Measurements from ENCODE around the gene FABP3.

Gene FABP3

DNA sequence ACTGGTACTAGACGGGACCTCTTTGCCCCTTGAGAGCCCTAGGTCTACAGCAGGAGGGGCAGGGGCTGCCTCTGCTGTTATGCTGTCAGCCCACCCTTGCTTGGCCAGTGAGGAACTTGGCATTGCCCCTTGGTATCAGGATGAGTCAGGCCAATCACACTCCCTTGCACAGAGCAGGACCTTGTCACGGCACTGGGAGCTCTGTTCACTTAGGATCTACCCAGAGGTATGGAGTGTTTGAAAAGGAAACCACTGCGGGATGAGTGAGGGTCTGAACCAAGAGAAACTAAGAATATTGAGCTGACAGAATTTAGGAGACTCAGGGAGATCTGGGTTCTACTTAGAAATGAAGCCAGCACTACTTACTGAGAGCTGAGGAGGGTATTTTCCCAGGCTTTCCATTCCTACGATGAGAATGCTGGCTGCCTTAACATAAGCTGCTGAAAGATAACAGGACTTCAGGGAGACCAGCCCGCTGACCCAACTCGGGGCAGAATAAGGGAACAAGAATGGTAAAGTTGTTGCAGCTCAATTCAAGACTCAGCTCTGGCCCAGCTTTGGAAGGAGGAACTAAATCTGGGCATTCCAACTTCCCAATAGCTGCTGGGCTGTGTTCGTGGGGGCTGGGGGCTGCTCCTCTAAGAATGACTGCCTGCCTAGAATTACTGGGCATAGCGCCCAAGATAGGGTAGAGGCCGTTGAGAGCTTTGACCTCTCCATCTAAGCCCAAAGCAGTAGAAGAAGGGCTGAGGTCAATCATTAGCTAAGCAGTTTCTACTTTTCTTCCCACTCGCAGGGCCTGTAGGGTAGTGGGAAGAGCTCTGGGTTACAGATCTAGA, 1.5 kb downstream of the FABP3 start:
- DNase-seq, result no peak

- no peak for DNase-seq
Measured at GRCh38 chr1:31370565-31370964, 2.3 kb downstream of the FABP3 start.

GRCh38 chr1:31370021-31370420, 2.9 kb downstream of the FABP3 start:
- no peak for DNase-seq

DNA sequence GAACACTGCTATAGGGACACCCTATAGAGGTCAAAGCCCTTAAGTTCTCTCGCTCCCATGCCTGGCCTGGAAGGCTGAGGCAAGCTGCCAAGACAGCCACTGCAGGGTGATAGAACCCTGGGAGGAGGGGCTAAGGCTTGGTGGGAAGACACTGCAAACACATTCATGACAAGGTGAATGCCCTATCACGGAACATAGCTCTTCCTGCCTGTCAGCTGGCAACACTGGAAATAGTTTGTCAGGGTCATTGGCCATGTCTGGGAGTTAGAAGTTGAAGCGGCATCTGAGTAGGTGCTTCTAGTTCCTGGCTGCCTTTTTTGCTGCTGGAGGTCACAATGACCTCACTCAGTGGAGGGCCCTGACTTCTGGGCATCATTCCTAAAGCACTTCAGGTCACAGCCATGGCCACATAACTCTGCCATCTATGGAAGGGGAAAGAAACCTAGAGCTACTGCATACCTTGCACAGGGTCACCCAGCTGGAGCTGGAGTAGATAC, 4.2 kb downstream of the FABP3 start:
- DNase-seq, result no peak

DNA sequence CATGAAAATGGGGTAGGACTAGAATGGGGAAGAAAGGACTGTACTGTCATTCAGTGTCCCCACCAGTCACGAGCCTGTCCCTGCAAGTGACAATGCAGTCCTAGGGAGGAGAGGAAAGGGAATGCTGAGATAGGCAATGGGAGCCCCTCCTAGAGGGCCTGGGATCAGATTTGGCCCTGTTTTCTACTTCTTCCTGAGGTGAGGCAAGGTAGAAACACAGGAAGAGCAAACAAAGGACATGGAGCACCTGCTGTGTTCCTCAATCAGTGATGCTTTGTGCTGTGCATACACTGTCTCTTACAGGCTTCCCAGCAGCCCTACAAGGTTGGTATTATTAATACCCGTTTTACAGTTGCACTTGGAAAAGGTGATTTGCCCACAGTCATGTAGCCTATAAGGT, 6.1 kb downstream of the FABP3 start:
- no peak for DNase-seq

DNA sequence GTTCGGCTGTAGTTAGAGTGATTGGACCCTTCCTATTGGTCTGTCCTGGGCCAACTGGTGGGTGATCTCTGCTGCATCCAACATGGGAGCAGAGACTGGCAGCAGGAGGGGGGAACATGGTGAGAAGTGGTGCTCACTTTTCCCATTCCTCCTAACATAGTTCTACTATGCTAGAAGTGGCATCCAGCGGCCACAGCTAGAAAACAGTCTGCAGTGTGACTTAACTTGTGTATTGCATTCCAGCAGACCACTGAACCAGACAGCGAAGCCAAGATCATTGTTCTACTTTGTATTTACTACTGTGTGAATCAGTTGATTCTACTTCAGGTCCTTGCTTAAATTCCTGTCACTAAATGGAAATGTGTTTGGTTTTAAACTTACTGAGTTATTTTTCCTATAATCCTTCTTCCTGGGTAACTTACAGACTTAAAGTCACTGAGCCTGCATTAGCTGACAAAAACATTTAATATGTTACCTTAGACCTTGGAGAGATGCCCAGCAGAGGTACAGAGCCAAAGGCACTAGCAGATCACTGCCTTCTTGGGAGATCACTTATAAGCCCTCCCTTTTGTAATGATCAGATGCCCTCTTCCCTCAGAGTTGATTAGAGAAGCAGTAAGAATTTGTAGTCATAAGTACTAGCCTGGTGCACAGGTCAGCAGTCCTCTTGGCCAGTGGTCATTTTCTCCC, 8.2 kb downstream of the FABP3 start:
- peak in 1 of 2 experiments; percentile 43 for DNase-seq

- DNase-seq, result no peak
Measured at GRCh38 chr1:31362032-31362431, 10.8 kb downstream of the FABP3 start.

- no peak for DNase-seq
Measured at GRCh38 chr1:31361607-31362006, 11.3 kb downstream of the FABP3 start.

GRCh38 chr1:31356427-31356826, 16.4 kb downstream of the FABP3 start:
- DNase-seq, result no peak

GRCh38 chr1:31354283-31354682, 18.6 kb downstream of the FABP3 start:
- DNase-seq, result no peak

GRCh38 chr1:31348449-31348848, 24.4 kb downstream of the FABP3 start:
- DNase-seq, result peak in 1 of 2 experiments; percentile 62

DNA sequence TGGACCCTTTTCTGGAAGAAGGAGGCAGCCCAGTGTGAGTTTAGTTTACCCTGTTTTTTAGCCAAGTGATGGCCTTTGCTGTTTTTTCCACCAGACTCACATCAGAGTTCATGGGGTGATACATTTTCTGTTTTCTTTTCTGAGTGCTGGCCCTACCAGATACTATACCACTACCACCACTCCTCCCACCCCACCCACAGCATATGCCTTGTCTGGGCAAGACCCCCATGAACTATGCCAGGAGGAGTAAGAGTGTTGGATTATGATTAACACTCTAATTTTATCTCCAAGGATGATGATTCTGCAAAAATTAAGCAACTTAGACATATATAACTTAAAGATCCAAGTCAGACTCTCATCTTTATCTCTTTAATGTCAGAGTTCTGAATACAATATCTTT, 26.1 kb downstream of the FABP3 start:
- no peak for DNase-seq

GRCh38 chr1:31345635-31346034, 27.2 kb downstream of the FABP3 start:
- no peak for DNase-seq

DNA sequence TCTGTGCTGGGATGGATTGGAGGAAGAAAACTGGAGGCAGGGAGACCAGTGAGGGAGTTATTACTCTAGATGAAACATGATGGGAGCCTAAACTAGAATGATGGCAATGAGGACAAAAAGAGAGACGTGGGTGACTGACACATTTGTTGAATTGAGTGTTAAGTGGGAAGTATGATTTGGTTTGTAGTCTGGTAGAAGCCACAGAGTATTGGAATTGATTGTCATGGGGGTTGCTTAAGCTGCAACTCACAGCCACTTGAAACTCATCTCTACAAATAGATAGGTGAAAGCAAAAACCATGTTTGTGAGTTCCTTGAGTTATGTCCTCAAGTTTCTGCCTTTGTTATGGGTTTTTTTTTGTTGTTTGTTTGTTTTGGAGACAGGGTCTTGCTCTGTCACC, 28.4 kb downstream of the FABP3 start:
- DNase-seq, result no peak

DNA sequence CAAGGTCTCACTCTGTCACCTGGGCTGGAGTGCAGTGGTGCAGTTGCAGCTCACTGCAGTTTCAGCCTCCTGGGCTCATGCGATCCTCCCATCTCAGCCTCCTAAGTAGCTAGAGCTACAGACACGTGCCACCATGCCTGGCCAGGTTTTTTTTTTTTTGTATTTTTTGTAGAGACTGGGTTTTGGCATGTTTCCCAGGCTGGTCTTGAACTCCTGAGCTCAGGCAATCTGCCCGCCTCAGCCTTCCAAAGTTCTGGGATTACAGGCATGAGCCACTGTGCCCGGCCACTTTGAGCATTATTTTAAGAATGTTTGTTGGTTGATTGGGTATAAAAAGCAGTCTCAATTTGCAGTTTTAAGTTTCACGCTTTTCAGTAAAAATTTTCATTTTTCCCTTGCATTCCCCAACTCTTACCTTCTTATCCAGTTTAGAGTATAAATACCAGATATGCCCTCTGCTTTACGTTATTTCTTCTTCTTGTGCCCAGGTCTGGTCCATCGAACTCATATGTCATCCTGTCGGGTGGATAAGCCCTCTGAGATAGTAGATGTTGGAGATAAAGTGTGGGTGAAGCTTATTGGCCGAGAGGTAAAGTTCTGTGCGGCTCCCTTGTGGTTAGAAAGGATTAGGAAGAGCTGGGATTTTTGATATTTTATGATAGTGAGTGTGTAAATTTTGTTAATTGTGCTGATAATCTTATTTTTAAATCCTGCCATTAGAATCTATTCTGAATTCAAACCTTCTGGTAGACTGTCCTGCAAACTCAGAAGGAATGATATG, 36.0 kb downstream of the FABP3 start:
- no peak for DNase-seq

- peak; percentile 89 to 94 for DNase-seq
Measured at GRCh38 chr1:31335007-31335406, 37.9 kb downstream of the FABP3 start.

- DNase-seq, result no peak
Measured at GRCh38 chr1:31327381-31327780, 45.5 kb downstream of the FABP3 start.

DNA sequence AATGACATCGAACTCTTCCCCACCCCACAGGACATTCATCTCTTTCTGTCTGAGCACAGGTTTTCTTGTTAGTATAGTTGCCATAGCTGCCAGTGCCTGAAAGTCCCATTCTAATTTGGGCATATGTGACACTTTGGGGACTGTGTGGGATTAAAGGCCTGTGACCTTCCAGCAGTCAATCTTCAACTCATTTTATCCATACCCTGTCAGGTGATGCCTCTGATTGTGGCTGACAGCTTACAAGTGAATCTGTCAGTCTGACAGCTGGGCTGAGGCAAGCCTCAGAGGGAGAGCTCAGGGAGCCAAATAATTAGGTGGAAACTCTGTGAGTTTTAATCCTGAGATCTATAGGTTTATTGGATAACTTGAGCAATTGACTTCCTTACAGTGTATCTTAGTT, 46.4 kb downstream of the FABP3 start:
- DNase-seq, result no peak

- DNase-seq, result no peak
Measured at GRCh38 chr1:31324992-31325391, 47.9 kb downstream of the FABP3 start.

- DNase-seq, result no peak
Measured at GRCh38 chr1:31324093-31324492, 48.8 kb downstream of the FABP3 start.

DNA sequence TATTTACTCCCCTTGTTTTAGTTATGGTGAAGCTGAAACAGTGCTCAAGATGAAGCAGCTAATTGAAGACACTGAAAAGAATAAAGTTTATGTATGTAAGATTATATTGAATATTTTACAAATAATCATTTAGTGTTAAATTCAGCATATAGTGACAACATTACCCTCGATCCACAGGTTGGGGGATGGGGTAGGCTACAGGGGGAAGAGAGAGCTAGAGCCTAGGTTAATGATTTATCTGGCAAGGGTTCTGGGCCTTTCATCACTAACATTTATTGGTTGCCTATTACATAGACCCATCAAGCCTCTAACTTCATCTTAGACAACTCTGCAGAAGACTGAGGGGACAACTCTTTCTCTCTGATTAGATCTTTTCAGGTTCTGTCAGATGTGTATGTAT, 54.7 kb downstream of the FABP3 start:
- peak; percentile 70 to 77 for DNase-seq

DNA sequence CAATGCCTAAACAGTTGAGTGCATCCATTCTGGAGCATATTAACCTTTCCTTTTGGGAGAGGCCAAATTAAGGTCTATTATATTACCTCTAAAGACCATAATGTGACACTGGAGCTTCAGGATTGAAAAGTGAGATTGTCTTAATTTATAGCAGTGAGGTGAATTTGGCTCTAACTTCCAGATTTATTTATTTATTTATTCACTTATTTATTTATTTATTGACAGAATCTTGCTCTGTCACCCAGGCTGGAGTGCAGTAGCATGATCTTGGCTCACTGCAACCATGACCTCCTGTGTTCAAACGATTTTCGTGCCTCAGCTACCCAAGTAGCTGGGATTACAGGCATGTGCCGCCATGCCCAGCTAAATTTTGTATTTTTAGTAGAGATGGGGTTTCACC, 57.0 kb downstream of the FABP3 start:
- no peak for DNase-seq

Data from NCI-H526 (cell line).